HepG2 (cell line): ENCODE results near the gene NEK6. TPM values are rescaled to one million over a fixed set of nuclear protein-coding genes. Genes with fewer than 3 reads are reported as not detected.

ENCODE experiments used
- ATAD3A ChIP-seq: sonication (generic); formaldehyde crosslinking; IDR thresholded peaks from 2 replicates; pipeline ENCODE4 v1.4.0; 2020; ENCODE audit warnings: missing genetic modification reagents
- ATF2 ChIP-seq: sonication (generic); formaldehyde crosslinking; IDR thresholded peaks from 2 replicates; pipeline ENCODE4 v1.4.0; 2020; ENCODE audit warnings: missing genetic modification reagents
- BCL6 ChIP-seq: IDR thresholded peaks from 2 replicates; pipeline ENCODE4 v1.6.1; 2016; ENCODE audit warnings: missing genetic modification reagents, missing compliant biosample characterization
- BRCA1 ChIP-seq: sonication (generic); formaldehyde crosslinking; IDR thresholded peaks from 2 replicates; pipeline ENCODE4 v1.4.0; 2020; ENCODE audit warnings: missing genetic modification reagents
- ESRRA ChIP-seq: sonication (generic); formaldehyde crosslinking; IDR thresholded peaks from 2 replicates; pipeline ENCODE4 v1.5.1; 2020; ENCODE audit warnings: mild to moderate bottlenecking, low read depth, missing genetic modification reagents
- ISL2 ChIP-seq: sonication (generic); formaldehyde crosslinking; IDR thresholded peaks from 2 replicates; pipeline ENCODE4 v1.5.0; 2020; ENCODE audit warnings: missing genetic modification reagents
- MAFG ChIP-seq: sonication (generic); formaldehyde crosslinking; IDR thresholded peaks from 2 replicates; pipeline ENCODE4 v1.5.1; 2020; ENCODE audit warnings: mild to moderate bottlenecking, missing genetic modification reagents
- MLX ChIP-seq: IDR thresholded peaks from 2 replicates; pipeline ENCODE4 v1.6.1; 2016
- PCBP2 ChIP-seq: fragments of 200-400 bp; formaldehyde crosslinking; optimal IDR thresholded peaks from 2 replicates; pipeline ENCODE3; 2018; ENCODE audit warnings: low read length, low read depth; ENCODE audit not compliant: poor library complexity, severe bottlenecking
- RFX5 ChIP-seq: IDR thresholded peaks from 2 replicates; pipeline ENCODE4 v1.6.1; 2011; ENCODE audit warnings: low read depth, low read length, improper control_type of control experiment
- SMAD3 ChIP-seq: sonication (generic); formaldehyde crosslinking; IDR thresholded peaks from 2 replicates; pipeline ENCODE4 v1.4.0; 2020; ENCODE audit warnings: missing genetic modification reagents
- XBP1 ChIP-seq: sonication (generic); formaldehyde crosslinking; IDR thresholded peaks from 2 replicates; pipeline ENCODE4 v1.5.0; 2020; ENCODE audit warnings: missing genetic modification reagents
- XRCC5 ChIP-seq: fragments of 200-400 bp; formaldehyde crosslinking; optimal IDR thresholded peaks from 2 replicates; pipeline ENCODE3; 2017; ENCODE audit warnings: mild to moderate bottlenecking, low read length
- ZFP36 ChIP-seq: fragments of 150-350 bp; IDR thresholded peaks from 2 replicates; pipeline ENCODE4 v1.6.1; 2018; ENCODE audit warnings: borderline replicate concordance, low read length, low read depth; ENCODE audit not compliant: partially characterized antibody
- ZNF280B ChIP-seq: sonication (generic); formaldehyde crosslinking; IDR thresholded peaks from 2 replicates; pipeline ENCODE4 v1.5.0; 2020; ENCODE audit warnings: missing genetic modification reagents, mild to moderate bottlenecking, borderline replicate concordance
- polyA plus RNA-seq, 8 experiments: library from polyadenylated mRNA; depleted of rRNA in 3 of 8; stranded (reverse) in 7 of 8; unstranded in 1 of 8; fragments of >200 nt; fragmentation: Illumina TruSeq in 4 of 8; extraction: Trizol in 4 of 8; gene quantifications; 2 replicates each; pipeline versions ENCODE4 v1.2.1 to v1.2.3, GENCODE V29; 2011 to 2016; ENCODE audit warnings: low read depth in 4 of 8, missing spikeins in 1 of 8, mixed read lengths in 1 of 8; ENCODE audit not compliant: insufficient read depth in 1 of 8
- total RNA-seq, 5 experiments: library from RNA; depleted of rRNA; stranded (reverse); fragments of >200 nt; fragmentation: Illumina TruSeq; extraction: Trizol; gene quantifications; 2 replicates each; pipeline ENCODE4 v1.2.3, GENCODE V29; 2016; ENCODE audit warnings: low read depth in 1 of 5

The NEK6 gene
- total and polyA plus RNA-seq, 2 of the 13 experiments (the other 11 are each of a cell fraction or from before 2014, with no cell fraction given): 30.4 to 119 TPM

- TF ChIP-seq ZNF280B (no peak), RFX5 (no peak), MAFG (CRISPR knock-in tag) (no peak), ZFP36 (no peak), ATF2 (CRISPR knock-in tag) (no peak), XBP1 (CRISPR knock-in tag) (no peak), PCBP2 (no peak), ESRRA (no peak), BCL6 (CRISPR knock-in tag) (peak; percentile 16; the same call in 1 of the 2 replicates), ATAD3A (CRISPR knock-in tag) (no peak), MLX (CRISPR knock-in tag) (no peak), ISL2 (CRISPR knock-in tag) (0 out of 2 replicates have a peak, but pooled peaks have one; percentile 33), BRCA1 (CRISPR knock-in tag) (no peak), XRCC5 (no peak), SMAD3 (CRISPR knock-in tag) (no peak)
Observed at GRCh38 chr9:124291801-124292396, 34.1 kb downstream of the NEK6 start (continued).
